GM23338 (cell line): ENCODE data around the gene YPEL5. TPM values are rescaled to one million over a fixed set of nuclear protein-coding genes. Genes with fewer than 3 reads are reported as not detected.

Source experiments
- ATAC-seq: fragments of 200-7000 bp; cut with Tn5 transposase; 3 replicates; pipeline ENCODE4 v1.9.1; 2020
- DNase-seq: peaks from one replicate; pipeline ENCODE4 v3.0.0-alpha.2; 2015; ENCODE audit warnings: low spot score
- H2AFZ ChIP-seq: fragments of 200-600 bp; sonication (generic); 2 replicates; pipeline ENCODE4 v1.8.0; 2016; ENCODE audit warnings: antibody characterized with exemption, mild to moderate bottlenecking, moderate library complexity
- H3F3A ChIP-seq: fragments of 200-600 bp; sonication (generic); replicated peaks from 2 replicates; pipeline ENCODE4 v1.8.0; 2017; ENCODE audit warnings: antibody characterized with exemption, mixed run types, low read depth
- H3K27ac ChIP-seq: fragments of 200-600 bp; sonication (generic); 2 replicates; pipeline ENCODE4 v1.6.1; 2016; ENCODE audit warnings: low read depth
- H3K27me3 ChIP-seq: fragments of 200-600 bp; sonication (generic); 2 replicates; pipeline ENCODE4 v1.8.0; 2016; ENCODE audit warnings: mild to moderate bottlenecking, mixed run types, moderate library complexity; ENCODE audit not compliant: insufficient read depth
- H3K36me3 ChIP-seq: fragments of 200-600 bp; sonication (generic); 2 replicates; pipeline ENCODE4 v1.8.0; 2016; ENCODE audit warnings: mild to moderate bottlenecking; ENCODE audit not compliant: insufficient read depth
- H3K4me1 ChIP-seq: fragments of 200-600 bp; sonication (generic); 2 replicates; pipeline ENCODE4 v1.8.0; 2016; ENCODE audit warnings: mild to moderate bottlenecking, moderate library complexity; ENCODE audit not compliant: insufficient read depth
- H3K4me2 ChIP-seq: fragments of 200-600 bp; sonication (generic); 2 replicates; pipeline ENCODE4 v1.7.1; 2017; ENCODE audit warnings: mixed run types
- H3K4me3 ChIP-seq: fragments of 200-600 bp; sonication (generic); 2 replicates; pipeline ENCODE4 v1.6.1; 2016; ENCODE audit warnings: mixed run types
- H3K79me2 ChIP-seq: fragments of 200-600 bp; sonication (generic); replicated peaks from 2 replicates; pipeline ENCODE4 v1.8.0; 2017; ENCODE audit warnings: mild to moderate bottlenecking; ENCODE audit not compliant: insufficient read depth
- H3K9me2 ChIP-seq: fragments of 200-600 bp; sonication (generic); 2 replicates; pipeline ENCODE4 v1.8.0; 2017; ENCODE audit not compliant: insufficient read depth
- H4K20me1 ChIP-seq: fragments of 200-600 bp; sonication (generic); replicated peaks from 2 replicates; pipeline ENCODE4 v1.8.0; 2017; ENCODE audit warnings: mild to moderate bottlenecking; ENCODE audit not compliant: insufficient read depth
- H3K27ac Mint-ChIP-seq: 2 replicates; pipeline ENCODE4 v1.8.0; 2020; ENCODE audit warnings: inconsistent platforms, mild to moderate bottlenecking, moderate library complexity, mixed read lengths
- H3K27me3 Mint-ChIP-seq: 3 replicates; pipeline ENCODE4 v1.8.0; 2022; ENCODE audit warnings: low read depth, mild to moderate bottlenecking, moderate library complexity, mixed read lengths, inconsistent platforms; ENCODE audit not compliant: insufficient read depth, poor library complexity
- H3K36me3 Mint-ChIP-seq: 3 replicates; pipeline ENCODE4 v1.8.0; 2021; ENCODE audit warnings: low read depth, mild to moderate bottlenecking, inconsistent platforms, moderate library complexity, mixed read lengths
- H3K4me1 Mint-ChIP-seq: 3 replicates; pipeline ENCODE4 v1.8.0; 2020; ENCODE audit warnings: mild to moderate bottlenecking, inconsistent platforms, mixed read lengths
- H3K4me3 Mint-ChIP-seq: 3 replicates; pipeline ENCODE4 v1.8.0; 2021; ENCODE audit warnings: moderate library complexity, mild to moderate bottlenecking, inconsistent platforms, mixed read lengths
- H3K9me3 Mint-ChIP-seq: 3 replicates; pipeline ENCODE4 v1.8.0; 2020; ENCODE audit warnings: moderate library complexity, mild to moderate bottlenecking, inconsistent platforms, mixed read lengths
- CREB1 ChIP-seq: fragments of 250-450 bp; sonication (Bioruptor Pico); IDR thresholded peaks from 2 replicates; pipeline ENCODE4 v1.5.0; 2020; ENCODE audit warnings: low read depth, mild to moderate bottlenecking, moderate library complexity
- EZH2 ChIP-seq: fragments of 200-600 bp; sonication (generic); IDR thresholded peaks from one replicate; pipeline ENCODE4 v1.8.0; 2017; ENCODE audit warnings: antibody characterized with exemption, mild to moderate bottlenecking, low read depth; ENCODE audit not compliant: unreplicated experiment
- EZH2phosphoT487 ChIP-seq: fragments of 200-600 bp; sonication (generic); IDR thresholded peaks from one replicate; pipeline ENCODE4 v1.8.1; 2018; ENCODE audit warnings: antibody characterized with exemption; ENCODE audit not compliant: unreplicated experiment
- POLR2AphosphoS5 ChIP-seq: IDR thresholded peaks from 2 replicates; pipeline ENCODE4 v1.6.1; 2016; ENCODE audit warnings: antibody characterized with exemption, low read depth
- STAT1 ChIP-seq: IDR thresholded peaks from one replicate; pipeline ENCODE4 v1.6.1; 2016; ENCODE audit warnings: antibody characterized with exemption; ENCODE audit not compliant: unreplicated experiment
- polyA plus RNA-seq: library from polyadenylated mRNA; unstranded; fragments of >200 nt; fragmentation: Nextera tagmentation; extraction: Ambion mirVana; gene quantifications from 2 replicates; pipeline ENCODE4 v1.2.1, GENCODE V29; 2016
- total RNA-seq: library from RNA; depleted of rRNA; stranded (reverse); fragments of >200 nt; shearing (Covaris generic); gene quantifications from 2 replicates; pipeline ENCODE4 v1.2.3, GENCODE V29; 2014
- TF ChIP-seq, protein P1 (sequence below): fragments of 250-450 bp; sonication (Bioruptor Pico); IDR thresholded peaks from 2 replicates; pipeline ENCODE4 v1.5.0; 2020; ENCODE audit warnings: mild to moderate bottlenecking, moderate library complexity
- TF ChIP-seq, protein P2 (sequence below): IDR thresholded peaks from 2 replicates; pipeline ENCODE4 v1.6.1; 2016; ENCODE audit warnings: antibody characterized with exemption

YPEL5 gene
- total and polyA plus RNA-seq, 2 experiments from 2014 or later: 24.9 to 31.1 TPM

DNA sequence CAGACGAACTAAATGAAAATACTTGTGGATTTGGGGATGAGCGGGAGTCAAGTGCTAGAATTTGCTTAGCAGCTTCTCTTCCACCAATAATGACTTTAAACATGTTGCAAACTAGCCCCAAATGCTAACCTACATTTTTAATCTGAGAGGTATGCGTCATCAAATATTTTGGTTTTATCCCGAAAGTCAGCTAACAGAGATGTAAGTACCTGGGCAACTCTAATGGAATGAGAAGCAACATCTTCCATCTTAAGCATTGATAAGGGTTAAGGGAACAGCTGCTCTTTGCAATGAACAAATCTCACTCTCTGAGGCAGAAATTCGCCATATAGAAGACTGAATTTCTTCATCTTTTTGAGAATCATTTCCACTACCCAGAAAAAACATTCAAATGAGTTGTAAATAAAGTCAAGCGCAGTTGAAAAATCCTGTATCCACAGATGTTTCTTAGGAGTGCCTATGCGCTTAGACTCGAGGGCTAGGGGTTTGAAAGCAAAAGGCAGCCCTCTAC is 926 bp upstream of the YPEL5 start (continued):
- TF ChIP-seq, protein P1, sequence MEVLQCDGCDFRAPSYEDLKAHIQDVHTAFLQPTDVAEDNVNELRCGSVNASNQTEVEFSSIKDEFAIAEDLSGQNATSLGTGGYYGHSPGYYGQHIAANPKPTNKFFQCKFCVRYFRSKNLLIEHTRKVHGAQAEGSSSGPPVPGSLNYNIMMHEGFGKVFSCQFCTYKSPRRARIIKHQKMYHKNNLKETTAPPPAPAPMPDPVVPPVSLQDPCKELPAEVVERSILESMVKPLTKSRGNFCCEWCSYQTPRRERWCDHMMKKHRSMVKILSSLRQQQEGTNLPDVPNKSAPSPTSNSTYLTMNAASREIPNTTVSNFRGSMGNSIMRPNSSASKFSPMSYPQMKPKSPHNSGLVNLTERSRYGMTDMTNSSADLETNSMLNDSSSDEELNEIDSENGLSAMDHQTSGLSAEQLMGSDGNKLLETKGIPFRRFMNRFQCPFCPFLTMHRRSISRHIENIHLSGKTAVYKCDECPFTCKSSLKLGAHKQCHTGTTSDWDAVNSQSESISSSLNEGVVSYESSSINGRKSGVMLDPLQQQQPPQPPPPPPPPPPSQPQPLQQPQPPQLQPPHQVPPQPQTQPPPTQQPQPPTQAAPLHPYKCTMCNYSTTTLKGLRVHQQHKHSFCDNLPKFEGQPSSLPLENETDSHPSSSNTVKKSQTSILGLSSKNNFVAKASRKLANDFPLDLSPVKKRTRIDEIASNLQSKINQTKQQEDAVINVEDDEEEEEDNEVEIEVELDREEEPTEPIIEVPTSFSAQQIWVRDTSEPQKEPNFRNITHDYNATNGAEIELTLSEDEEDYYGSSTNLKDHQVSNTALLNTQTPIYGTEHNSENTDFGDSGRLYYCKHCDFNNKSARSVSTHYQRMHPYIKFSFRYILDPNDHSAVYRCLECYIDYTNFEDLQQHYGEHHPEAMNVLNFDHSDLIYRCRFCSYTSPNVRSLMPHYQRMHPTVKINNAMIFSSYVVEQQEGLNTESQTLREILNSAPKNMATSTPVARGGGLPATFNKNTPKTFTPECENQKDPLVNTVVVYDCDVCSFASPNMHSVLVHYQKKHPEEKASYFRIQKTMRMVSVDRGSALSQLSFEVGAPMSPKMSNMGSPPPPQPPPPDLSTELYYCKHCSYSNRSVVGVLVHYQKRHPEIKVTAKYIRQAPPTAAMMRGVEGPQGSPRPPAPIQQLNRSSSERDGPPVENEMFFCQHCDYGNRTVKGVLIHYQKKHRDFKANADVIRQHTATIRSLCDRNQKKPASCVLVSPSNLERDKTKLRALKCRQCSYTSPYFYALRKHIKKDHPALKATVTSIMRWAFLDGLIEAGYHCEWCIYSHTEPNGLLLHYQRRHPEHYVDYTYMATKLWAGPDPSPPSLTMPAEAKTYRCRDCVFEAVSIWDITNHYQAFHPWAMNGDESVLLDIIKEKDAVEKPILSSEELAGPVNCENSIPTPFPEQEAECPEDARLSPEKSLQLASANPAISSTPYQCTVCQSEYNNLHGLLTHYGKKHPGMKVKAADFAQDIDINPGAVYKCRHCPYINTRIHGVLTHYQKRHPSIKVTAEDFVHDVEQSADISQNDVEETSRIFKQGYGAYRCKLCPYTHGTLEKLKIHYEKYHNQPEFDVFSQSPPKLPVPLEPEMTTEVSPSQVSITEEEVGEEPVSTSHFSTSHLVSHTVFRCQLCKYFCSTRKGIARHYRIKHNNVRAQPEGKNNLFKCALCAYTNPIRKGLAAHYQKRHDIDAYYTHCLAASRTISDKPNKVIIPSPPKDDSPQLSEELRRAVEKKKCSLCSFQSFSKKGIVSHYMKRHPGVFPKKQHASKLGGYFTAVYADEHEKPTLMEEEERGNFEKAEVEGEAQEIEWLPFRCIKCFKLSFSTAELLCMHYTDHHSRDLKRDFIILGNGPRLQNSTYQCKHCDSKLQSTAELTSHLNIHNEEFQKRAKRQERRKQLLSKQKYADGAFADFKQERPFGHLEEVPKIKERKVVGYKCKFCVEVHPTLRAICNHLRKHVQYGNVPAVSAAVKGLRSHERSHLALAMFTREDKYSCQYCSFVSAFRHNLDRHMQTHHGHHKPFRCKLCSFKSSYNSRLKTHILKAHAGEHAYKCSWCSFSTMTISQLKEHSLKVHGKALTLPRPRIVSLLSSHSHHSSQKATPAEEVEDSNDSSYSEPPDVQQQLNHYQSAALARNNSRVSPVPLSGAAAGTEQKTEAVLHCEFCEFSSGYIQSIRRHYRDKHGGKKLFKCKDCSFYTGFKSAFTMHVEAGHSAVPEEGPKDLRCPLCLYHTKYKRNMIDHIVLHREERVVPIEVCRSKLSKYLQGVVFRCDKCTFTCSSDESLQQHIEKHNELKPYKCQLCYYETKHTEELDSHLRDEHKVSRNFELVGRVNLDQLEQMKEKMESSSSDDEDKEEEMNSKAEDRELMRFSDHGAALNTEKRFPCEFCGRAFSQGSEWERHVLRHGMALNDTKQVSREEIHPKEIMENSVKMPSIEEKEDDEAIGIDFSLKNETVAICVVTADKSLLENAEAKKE (CRISPR knock-in tag): no peak
- TF ChIP-seq EZH2 (no peak), EZH2phosphoT487 (no peak), CREB1 (CRISPR knock-in tag) (no peak)
- TF ChIP-seq, protein P2, sequence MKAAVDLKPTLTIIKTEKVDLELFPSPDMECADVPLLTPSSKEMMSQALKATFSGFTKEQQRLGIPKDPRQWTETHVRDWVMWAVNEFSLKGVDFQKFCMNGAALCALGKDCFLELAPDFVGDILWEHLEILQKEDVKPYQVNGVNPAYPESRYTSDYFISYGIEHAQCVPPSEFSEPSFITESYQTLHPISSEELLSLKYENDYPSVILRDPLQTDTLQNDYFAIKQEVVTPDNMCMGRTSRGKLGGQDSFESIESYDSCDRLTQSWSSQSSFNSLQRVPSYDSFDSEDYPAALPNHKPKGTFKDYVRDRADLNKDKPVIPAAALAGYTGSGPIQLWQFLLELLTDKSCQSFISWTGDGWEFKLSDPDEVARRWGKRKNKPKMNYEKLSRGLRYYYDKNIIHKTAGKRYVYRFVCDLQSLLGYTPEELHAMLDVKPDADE: no peak

DNA sequence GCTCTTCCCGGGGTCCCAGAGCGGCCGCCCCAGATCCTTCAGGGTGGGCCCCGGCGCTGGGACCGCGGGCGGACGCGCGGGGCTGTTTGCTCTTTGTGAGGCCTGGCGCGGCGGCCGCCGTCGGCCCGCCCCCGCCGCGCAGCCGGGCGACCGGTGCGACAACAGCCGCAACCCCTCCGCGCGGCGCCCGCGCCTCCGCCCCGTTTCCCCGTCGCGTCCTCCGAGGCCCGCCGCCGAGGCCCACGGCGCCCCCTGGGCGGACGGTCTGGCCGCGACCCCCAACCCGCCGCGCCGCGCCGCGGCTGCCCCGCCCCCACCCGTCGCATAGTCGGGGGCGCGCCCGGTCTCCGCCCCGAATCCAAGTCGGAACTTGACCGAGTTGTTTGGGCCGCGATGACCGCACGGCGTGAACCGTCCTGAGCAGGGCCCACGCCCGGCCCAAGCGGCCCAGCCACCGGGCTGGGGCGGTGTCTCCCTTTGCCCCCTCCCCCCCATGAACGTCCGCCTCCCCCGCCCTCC is 448 bp downstream of the YPEL5 start:
- H3K36me3 ChIP-seq: no peaks in the 10 kb centered on the region
- H3K79me2 ChIP-seq: 0 out of 2 replicates have a peak, but pooled peaks cover 2% of the 10 kb centered on the region
- ATAC-seq: peak; percentile 1; the same call in 2 of the 3 replicates
- Mint-ChIP-seq H3K27me3 (peaks cover 7% of the 10 kb centered on the region), H3K27ac (no peak overlapping the region), H3K4me1 (peaks cover 40% of the 10 kb centered on the region), H3K4me3 (peak overlapping the region; percentile 72; the same call in 2 of the 3 replicates), H3K36me3 (peaks cover 5% of the 10 kb centered on the region; the same call in 2 of the 3 replicates), H3K9me3 (no peaks in the 10 kb centered on the region)
- H4K20me1 ChIP-seq: no peaks in the 10 kb centered on the region
- no peak overlapping the region for H3K27ac ChIP-seq
- H3K4me1 ChIP-seq: peaks cover 33% of the 10 kb centered on the region
- DNase-seq: no peak
- no peaks in the 10 kb centered on the region for H3K9me2 ChIP-seq
- peak overlapping the region; percentile 75 for H3K4me2 ChIP-seq
- H3K27me3 ChIP-seq: peaks cover 9% of the 10 kb centered on the region; the same call in 1 of the 2 replicates
- no peak overlapping the region for H2AFZ ChIP-seq
- no peak for TF ChIP-seq STAT1
- no peak for TF ChIP-seq EZH2
- no peak for TF ChIP-seq POLR2AphosphoS5
- H3K4me3 ChIP-seq: peak overlapping the region; percentile 55
- H3F3A ChIP-seq: no peaks in the 10 kb centered on the region
